HG03095 (cell line): ENCODE results near the gene KIF2A.
"Not testable (repeated sequence)": the region's sequence is repeated elsewhere in the genome, so short reads cannot be mapped to it uniquely, and the experiment has no call there.

ENCODE experiments used
- ATAC-seq: cut with Tn5 transposase; IDR thresholded peaks from one replicate; pipeline ENCODE4 v1.9.1; 2021; ENCODE audit warnings: moderate library complexity; ENCODE audit not compliant: unreplicated experiment

Gene KIF2A

DNA sequence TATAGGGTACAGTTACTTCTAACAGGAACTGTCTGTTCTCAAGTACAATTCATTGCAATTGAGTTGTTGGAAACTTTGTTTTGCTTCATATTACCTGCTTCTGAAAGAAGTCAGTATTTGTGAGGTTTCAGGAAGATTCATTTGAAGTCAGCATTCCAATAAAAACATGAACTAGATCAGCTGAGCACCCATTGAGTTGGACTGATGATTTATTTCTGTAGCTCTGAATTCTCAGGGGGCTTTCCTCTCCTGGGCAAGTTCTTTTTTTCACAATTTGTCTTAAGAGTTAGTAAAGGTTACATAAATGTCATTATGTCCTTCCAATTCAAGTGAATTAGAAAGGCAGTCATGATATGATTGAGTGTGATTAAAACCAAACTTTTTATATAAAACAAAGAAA, 16.2 kb upstream of the KIF2A start:
- no peak for ATAC-seq

DNA sequence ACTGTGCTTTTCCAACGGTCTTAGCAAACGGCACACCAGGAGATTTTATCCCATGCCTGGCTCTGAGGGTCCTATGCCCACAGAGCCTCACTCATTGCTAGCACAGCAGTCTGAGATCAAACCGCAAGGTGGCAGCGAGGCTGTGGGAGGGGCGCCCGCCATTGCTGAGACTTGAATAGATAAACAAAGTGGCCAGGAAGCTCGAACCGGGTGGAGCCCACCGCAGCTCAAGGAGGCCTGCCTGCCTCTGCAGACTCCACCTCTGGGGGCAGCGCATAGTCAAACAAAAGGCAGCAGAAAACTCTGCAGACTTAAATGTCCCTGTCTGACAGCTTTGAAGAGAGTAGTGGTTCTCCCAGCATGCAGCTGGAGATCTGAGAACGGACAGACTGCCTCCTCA, 14.2 kb upstream of the KIF2A start:
- ATAC-seq: not testable (repeated sequence)

DNA sequence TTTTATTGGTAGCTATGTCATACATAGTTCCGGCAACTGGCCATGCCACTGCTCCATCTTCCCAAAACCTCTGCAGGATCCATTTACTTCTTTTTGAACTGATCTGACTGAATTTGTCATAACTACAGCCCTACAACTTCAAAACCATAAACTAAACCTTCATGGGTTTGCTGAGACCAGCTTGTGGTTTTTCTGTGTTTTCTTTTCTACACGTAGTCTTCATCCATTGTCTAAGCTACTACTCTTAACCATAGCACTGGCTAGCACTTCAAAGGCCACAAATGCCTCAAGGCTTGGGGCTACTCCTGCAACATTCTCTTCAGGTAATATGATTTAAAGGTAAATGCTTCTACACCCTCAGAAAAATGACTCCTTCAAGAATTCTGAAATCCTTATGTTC, 9.0 kb upstream of the KIF2A start:
- ATAC-seq: no peak

DNA sequence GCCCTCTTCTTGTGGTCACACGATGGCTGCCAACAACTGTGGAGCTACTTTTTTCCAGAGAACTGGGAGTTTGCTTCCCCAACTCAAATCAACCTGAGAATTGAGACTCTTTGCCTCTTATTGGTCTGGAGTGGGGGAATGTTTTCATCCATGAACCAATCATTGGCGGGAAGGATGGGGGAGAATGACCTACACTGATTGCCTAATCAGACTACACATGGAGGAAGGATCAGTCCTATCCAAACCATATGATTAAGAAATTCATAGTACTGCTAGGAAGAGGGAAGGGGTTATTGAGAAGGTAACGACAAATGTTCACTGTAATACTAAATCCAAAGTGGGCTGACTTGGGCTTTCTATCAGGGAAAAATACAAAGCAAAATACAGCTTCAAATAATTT, 7.9 kb upstream of the KIF2A start:
- ATAC-seq: no peak

DNA sequence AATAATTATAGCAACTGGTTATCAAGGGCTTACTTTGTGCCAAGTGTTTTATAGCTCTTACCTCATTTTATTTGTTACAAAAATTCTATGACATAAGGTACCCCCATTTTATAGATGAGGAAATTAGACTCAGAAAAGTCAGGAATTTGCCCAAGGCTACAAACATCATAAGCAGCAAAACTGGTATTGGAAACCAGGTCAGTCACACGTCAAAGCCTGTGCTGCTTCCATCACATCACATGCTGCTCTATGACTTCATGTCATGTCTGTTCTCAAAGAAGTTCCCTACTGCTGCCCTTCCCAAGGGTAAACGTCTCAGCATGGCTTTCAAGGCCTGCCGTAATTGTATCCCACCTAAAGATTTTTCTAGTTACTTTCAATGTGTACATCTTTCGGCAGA, 6.9 kb upstream of the KIF2A start:
- no peak for ATAC-seq

DNA sequence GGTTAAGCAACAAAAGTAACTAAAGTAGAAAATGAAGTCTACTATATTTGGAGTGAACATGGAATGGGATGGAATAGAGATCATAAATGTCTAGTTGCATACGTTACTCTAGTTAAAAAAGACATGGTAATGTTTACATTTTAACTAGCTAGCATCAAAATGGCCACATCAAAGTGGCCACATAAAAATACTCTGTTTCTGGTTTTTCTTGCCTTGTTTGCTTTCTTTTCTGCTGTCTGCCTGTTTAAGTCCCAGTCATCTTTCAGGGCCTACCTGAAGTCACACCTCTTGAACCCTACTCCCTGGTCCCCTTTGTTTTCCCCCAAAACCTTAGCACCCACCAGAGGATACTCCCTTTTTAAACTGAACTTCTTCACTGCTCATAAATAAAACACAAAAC, 6.4 kb upstream of the KIF2A start:
- no peak for ATAC-seq

DNA sequence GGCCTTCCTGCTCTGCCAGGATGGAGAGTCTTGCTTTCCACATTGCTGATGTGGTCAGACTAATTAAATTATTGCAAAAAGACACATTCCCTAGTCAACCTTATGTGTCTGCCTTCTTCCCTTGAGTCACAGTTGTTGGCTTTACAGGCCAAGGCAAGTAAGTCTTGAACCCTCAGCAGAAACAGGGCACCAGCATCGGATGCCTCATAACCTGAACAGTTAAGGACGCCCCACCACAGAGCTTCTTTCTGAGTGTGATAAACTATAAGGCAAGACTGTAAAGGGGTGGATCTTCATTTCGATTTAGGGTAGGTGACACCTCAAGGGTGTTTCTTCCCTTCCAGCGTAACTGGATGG, 670 bp upstream of the KIF2A start:
- ATAC-seq: no peak

DNA sequence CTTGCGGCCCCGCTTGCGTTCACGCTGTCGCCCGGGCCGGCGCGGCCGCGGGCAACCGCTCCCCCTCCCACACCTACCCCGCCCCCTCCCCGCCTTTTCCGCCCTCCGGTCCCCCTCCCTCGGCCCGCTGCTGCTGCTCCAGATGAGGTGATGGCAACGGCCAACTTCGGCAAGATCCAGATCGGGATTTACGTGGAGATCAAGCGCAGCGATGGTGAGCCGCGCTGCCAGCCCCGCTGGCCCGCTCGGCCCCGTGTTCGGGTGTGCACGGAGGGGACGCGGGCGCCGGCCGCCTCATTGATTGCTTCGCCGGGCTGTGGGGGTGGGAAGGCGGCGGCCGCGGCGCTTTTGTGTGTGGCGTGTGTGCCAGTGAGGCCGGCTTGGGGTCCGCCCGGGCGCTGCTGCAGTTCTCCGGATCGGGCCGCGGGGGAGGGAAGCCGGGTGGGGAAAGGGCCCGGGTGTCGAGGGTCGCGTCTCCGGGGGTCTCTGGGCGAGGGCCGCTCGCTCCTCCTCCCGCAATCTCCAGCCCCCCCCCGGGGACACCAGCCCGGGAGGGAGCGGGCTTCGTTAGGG, 403 bp downstream of the KIF2A start:
- ATAC-seq: peak; percentile 36

DNA sequence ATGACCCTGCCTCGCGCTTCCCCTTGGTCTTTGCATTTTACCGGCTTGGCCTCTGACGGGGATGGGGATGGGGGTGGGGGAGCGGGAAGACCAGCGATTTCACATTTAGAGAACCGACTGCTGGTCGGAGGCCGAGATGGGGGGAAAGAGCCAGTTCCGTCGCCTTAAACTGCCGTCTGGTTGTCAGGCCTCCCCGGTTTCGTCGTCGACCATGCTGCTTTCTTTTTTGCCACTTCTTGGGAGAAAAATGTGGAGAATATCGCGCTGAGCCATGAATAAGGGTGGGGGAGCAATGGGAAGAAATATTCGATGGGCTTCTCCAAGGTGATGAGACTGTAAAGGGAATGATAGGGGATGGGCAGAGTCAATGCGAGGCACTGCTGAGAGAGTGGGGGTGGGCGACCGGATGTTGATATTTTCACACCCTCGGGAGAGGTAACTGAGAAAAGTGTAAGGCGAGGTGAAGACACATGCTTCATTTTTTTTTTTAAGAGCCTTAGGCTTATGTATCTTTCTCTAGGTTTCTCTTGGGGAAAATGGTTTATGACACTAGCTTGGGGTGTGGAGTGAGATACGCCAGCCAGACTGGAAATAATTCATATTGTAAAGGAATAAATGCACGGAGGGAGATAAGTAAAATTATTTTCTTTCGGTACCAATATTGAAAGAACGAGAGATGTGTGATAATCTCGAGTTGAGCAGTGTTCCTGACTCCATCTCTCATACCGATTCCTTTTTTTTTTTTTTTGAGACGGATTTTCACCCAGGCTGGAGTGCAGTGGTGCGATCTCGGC, 1.1 kb downstream of the KIF2A start:
- peak; percentile 19 for ATAC-seq

DNA sequence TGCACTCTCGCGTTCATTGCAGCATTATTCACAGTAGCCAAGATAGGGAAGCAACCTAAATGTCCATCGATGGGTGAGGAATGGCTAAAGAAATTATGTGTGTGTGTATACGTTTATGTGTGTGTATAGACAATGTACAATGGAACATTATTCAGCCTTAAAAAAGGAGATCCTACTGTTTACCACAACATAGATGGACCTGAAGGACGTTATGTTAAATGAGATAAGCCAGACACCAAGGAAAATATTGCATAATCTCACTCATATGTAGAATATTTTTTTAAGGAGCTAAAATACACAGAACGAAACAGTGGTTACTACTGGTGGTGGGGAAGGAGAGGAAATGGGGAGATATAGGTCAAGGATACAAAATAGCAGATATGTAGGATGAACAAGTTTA, 2.4 kb downstream of the KIF2A start:
- no peak for ATAC-seq

DNA sequence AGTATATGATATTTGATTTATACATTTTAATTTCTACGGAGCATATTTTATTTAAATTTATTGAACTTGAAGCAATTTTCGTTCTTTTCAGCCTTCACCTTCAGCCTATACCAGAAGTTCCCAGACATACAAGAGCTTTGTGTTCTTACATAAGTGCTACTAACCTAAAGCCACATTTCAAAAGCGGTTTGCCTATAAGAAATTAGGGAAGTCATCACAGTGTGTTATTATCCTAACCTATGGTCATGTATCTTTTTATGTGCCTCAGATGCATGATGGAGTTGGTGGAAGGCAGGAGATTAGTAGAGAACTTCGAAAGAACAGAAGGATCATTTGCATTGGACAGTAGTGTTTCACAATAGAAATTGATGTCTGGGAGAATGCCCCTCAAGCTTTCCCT, 3.1 kb downstream of the KIF2A start:
- no peak for ATAC-seq

DNA sequence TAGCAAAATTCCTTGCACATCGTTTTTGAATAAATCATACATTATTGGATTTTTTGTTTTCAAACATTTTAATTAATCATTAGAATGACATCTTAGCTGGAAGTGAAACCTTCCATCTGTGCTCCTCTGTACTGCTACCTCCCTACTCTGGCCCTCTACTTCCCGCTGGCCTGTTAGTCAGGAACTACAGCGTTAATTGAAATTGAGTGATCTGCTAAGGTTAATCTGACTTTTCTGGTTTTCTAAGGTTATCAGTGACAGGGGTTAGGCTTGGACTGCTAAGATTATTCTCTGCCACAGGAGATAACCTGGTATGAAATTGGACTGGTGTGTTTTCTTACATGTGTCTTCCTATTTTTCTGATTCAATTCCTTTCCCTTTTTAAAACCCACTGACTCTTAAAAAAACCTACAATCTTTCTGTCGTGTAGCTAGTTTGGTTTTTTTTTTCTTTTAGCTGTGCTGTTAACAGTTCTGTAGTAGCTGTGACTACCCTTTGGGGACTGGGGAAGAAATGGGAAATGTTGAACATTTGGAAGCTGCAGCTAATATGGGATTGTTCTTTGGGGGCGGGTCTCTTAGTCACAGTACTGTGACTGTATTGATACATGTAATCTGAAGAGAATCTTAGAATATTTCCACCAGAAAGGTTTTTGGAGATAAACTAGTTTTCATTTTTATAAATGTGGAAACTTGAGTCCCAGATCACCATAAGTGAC, 4.6 kb downstream of the KIF2A start:
- ATAC-seq: no peak

DNA sequence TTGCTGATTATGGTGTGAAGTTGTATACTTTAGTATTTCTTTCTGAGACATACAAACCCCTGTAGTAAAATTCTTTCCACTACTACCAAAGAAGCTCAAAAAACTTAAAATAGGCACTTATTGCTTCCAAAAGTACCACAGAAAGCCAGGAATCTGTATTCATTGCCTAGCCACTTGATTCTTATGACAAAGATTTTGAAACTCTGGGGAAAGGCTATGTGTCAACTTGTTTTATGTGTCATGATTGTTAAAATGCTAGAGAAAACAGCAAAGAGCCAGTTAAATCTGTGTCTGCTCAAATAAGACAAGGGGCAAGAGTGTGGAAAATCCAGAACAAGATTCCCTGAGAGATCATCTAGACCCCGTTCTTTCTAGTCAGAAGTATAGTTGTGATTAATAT, 6.0 kb downstream of the KIF2A start:
- no peak for ATAC-seq

DNA sequence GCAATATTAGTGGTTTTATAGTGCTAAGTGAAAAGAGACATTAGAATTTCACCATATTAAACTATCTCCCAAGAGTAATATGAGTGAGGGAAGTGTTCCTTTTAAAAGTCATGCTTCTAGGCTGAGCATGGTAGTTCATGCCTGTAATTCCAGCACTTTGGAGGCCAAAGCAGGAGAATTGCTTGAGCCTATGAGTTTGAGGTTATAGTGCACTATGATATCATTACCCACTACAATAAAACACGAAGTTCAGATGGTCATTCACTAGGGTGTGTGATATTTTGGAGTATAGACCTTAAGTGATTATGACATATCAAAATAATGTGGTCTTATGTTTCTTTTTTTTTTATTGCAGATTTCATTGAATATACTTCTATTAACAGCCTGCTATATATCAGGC, 6.7 kb downstream of the KIF2A start:
- no peak for ATAC-seq

DNA sequence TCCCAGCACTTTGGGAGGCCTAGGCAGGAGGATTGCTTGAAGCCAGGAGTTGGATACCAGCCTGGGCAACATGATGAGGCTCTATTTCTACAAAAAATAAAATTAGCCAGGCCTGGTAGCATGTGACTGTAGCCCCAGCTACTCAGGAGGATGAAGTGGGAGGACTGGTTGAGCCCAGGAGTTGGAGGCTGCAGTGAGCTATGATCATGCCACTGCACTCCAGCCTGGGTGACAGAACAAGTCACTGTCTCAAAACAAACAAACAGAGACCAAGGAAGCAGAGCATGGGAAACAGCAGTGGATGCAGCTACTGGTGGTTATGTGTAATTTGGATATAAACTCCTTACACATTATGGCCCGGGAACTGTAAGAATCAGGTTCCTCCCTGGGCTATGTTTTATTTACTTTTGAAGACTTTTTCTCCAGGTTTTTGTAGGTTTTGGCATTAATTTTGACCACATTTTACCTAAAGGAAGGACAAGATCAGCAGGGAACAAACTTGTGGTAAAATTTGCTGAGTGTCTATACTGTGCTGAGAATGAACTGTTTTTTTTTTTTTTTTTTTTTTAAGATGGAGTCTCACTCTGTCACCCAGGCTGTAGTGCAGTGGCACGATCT, 8.3 kb downstream of the KIF2A start:
- ATAC-seq: no peak

DNA sequence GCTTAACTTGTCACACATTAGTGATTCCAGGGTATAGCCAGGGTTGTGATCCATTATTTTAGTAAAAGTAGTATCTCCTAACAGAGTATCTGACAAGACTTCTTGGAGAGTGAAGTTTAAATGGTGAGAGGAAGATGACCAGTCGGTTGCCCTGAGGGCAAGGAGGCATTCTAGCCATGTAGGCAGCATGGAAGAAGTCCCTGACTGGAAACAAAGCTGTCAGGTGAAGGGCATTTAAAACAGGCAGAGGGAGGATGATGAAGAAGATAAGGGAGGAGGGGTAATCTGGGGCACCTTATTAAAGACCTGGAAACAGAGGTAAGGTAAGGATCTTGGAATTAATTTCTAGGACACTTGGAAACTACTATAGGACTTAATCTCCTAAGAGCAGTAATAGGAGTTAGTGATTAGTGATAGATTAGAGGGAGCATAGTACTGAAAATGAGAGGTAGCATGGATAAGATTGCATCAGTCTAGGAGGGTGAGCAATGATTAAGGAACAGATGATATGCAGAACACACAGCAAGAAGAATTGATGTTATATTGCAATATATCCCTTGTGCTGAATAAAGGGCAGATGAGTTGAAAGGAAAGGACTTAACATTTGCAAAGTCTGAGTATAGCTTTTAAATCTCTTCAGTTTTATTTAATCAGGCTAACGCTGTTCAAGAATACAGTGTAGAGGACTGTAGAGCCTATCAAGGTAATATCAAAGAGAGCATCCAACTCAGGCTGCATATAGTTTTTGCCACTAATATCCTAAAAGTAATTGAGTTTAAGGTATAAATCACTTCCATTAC, 9.6 kb downstream of the KIF2A start:
- ATAC-seq: no peak

DNA sequence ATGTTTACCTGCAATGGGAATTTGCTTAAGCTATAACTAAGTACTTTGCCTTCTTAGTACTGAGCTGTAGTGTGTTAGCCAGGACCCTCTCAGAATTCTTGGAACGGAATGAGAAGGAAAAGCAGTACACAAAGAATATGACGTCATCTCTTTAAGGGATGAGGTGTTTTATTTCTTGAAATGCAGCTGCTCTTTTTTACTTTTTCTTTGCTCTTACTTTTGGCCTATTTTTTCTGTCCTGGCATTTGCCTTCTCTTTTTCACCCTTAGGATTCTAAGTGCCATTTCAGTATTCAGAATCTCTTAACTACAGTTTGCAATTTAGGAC, 10.1 kb downstream of the KIF2A start:
- ATAC-seq: no peak

DNA sequence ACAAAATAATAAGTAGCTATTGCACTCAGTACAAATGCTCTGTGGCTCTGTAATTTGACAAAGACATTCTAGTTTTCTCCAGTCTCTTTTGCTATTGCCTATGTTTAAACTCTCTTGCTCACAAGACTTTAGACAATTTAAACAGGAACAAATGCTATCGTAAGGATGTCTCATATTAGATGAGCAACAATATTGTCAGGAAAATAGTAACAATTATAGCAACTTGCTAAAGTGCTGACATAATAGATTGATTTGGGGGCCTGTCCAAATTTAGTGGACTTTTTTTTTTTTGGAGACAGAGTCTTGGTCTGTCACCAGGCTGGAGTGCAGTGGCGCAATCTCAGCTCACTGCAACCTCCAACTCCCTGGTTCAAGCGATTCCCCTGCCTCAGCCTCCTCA, 11.8 kb downstream of the KIF2A start:
- ATAC-seq: no peak

DNA sequence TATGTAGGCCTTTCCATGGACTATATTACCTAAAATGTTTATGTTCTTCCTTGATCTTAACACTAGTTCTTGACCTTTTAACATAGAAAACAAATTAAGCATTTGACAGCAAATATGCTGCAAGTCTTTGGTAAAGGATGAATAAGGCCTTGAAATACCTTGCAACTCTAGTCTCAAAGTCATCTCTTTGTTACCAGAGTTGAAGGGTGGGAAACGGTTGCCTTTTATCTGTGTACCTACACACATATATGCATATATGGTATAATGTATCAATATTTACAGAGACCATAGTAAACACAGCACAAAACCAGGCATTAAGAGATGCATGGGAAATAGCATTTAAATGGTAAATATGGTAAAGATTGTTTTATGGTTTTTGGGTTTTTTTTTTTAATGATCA, 16.5 kb downstream of the KIF2A start:
- ATAC-seq: no peak

DNA sequence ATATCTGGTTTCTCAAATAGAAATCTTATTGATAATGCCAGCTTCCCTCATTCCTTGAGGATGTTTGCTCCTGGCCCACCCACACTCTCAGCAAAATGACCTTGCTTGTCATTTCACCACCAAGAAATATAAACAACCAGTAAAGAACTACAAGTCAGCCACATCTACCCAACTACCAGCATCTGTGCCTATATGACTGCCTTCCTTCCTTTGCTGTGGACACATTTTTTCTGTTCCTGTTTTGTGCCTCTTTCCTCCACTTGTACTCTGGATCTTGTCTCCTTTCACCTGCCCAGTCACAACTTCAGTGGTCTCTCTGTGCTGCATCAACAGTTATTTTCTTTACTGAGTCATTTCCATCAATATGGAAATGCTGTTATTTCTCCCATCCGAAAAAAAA, 20.3 kb downstream of the KIF2A start:
- ATAC-seq: peak; percentile 65

DNA sequence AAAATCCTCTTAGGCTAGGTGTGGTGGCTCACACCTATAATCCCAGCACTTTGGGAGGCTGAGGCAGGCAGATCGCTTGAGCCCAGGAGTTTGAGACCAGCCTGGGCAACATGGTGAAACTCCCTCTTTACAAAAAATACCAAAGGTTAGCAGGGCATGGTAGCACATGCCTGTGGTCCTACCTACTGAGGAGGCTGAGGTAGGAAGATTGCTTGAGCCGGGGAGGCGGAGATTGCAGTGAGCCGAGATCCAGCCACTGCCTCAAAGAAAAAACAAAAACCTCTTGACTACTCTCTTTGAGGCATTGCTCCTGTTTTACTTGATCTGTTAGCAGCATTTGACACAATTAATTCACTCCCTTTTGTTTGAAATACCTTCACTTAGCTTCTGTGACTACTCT, 20.7 kb downstream of the KIF2A start:
- ATAC-seq: peak; percentile 4
